ENCODE results near the gene CNR2. TPM values are rescaled to one million over a fixed set of nuclear protein-coding genes. Genes with fewer than 3 reads are reported as not detected.

The CNR2 gene
- 1 to 10 TPM in 2 of 4 donors, not detected in 2; 1.6 to 3.4 TPM for total RNA-seq

DNA sequence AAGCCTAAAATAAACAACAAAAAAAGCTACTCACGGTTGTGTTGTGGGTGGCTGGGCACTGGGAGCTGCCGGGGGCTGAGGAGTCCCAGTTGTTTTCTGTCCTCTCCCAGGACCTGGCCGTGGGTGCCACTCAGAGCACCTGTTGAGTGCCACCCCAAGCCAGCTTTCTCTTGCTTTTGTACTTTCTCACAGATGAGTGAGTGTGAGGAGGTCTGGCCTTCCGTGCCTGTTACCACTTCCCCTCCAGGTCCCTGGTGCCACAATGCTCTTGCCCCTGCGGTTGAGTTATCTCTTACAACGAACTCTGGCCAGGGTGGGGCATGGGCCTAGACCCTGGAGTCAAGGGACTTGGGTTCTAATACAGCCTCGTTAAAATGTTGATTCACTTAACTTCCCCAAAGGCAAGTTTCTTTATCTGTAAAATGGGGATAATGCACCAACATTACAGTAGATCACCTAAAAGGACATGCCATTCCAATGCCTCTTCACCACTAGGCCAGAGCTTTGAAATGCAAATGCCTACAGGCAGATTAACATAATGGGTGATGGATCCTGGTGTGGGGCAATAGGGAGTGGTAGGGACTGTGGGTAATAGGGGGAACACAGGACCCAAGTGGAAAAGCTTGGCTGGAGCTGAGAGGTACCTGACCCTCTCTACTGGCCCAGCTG, at the start of gene CNR2:
Gene CNR2 (minus strand): TSS at position 151 of the 669 bp plus-strand sequence. CDS start 37,745 bp downstream, outside the sequence.
- no peak within 1 kb of the TSS for H3K27ac ChIP-seq
- intact Hi-C loops (cut with DNase I; ENCODE audit: low total_unique reads) (no loop called here), in situ Hi-C loops (cut with MboI; ENCODE audit: low pct_ligation_motif_present in 1 of 4, low pct_unique_long_range_greater_than_20kb in 1 of 4, low sequenced_read_pairs in 3 of 4) (loop anchor here in 2 of 4 donors (10.0 to 25.0 kb wide), 2 partner anchors 101 to 139 kb away; partner anchors contain the start of genes GALE (in 1 of the 2) and PITHD1 (in 1 of the 2))
- peaks cover 0 to 26% (median 4%) of the 10 kb centered on the region in 4 donors for H3K4me1 ChIP-seq
- 38 to 49% methylated on average over 3 to 7 of the region's 7 CpGs for WGBS, 2 donors (ENCODE audit: low coverage in 1 of 2)
- TF ChIP-seq POLR2AphosphoS5 (IDR thresholded peaks at IDR 0.05) = peak in 1 of 3 donors; percentile 9
- TF ChIP-seq EP300 (IDR thresholded peaks at IDR 0.05; ENCODE audit: low read depth) = no peak
- TF ChIP-seq POLR2A (IDR thresholded peaks at IDR 0.05) = peak; percentile 48
- TF ChIP-seq, protein P1, sequence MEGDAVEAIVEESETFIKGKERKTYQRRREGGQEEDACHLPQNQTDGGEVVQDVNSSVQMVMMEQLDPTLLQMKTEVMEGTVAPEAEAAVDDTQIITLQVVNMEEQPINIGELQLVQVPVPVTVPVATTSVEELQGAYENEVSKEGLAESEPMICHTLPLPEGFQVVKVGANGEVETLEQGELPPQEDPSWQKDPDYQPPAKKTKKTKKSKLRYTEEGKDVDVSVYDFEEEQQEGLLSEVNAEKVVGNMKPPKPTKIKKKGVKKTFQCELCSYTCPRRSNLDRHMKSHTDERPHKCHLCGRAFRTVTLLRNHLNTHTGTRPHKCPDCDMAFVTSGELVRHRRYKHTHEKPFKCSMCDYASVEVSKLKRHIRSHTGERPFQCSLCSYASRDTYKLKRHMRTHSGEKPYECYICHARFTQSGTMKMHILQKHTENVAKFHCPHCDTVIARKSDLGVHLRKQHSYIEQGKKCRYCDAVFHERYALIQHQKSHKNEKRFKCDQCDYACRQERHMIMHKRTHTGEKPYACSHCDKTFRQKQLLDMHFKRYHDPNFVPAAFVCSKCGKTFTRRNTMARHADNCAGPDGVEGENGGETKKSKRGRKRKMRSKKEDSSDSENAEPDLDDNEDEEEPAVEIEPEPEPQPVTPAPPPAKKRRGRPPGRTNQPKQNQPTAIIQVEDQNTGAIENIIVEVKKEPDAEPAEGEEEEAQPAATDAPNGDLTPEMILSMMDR (IDR thresholded peaks at IDR 0.05) = no peak
- no peaks in the 10 kb centered on the region for H3K9me3 ChIP-seq
- H3K27me3 ChIP-seq = no peaks in the 10 kb centered on the region
- DNase-seq = peak; percentile 26
- H3K36me3 ChIP-seq = no peaks in the 10 kb centered on the region
- no peak within 1 kb of the TSS for H3K4me3 ChIP-seq

DNA sequence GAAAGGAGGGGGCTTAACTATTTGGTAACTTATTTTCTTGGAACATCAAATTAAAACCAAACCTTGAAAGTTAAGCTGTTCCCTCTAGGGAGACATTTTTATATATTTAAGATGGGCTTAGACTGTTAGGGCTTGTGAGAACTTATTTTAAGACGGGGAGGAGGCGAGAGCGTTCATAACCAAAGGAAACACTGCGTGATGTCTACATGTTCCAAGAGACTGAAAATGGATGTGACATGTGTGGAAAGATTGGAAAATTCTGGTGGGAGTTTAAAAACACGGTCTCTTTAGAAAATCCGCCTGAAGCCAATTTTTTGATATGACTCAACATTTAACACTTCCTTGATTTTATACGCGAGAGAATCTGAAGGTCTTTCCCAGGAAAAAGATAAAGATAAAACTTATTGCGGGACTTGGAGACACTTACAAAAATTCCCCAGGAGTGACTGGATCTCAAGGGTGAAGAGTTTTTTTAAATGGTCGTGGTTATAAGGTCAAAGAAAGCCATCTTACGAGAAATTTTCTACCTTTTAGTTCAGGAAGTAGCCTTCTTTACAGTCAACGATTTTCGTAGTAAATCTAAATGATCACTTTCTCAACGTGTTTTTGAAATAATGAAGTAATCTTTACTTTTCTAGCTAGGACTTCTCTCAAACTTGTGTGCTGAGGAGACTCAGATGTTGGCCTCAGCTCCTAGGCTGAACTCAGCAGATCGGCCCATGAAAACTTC, 47.3 kb upstream of the CNR2 start:
- Histone ChIP-seq H3K9me3 (no peaks in the 10 kb centered on the region), H3K36me3 (peaks cover 0 to 3% (median 0%) of the 10 kb centered on the region in 4 donors), H3K27me3 (no peaks in the 10 kb centered on the region), H3K4me1 (peaks cover 23 to 62% (median 36%) of the 10 kb centered on the region in 4 donors), H3K4me3 (peak overlapping the region; percentile 37 to 89 (median 78)), H3K27ac (peak overlapping the region; percentile 96 to 99 (median 98))
- DNase-seq = no peak
- 0 to 1% methylated on average over 15 of the region's 15 CpGs for WGBS, 2 donors (ENCODE audit: low coverage in 1 of 2)
- TF ChIP-seq, protein P1 (IDR thresholded peaks at IDR 0.05) = no peak
- TF ChIP-seq POLR2A (IDR thresholded peaks at IDR 0.05) (no peak), POLR2AphosphoS5 (IDR thresholded peaks at IDR 0.05) (no peak), EP300 (IDR thresholded peaks at IDR 0.05; ENCODE audit: low read depth) (no peak)
- in situ Hi-C loops (cut with MboI; ENCODE audit: low pct_ligation_motif_present in 1 of 4, low pct_unique_long_range_greater_than_20kb in 1 of 4, low sequenced_read_pairs in 3 of 4) (no loop called here), intact Hi-C loops (cut with DNase I; ENCODE audit: low total_unique reads) (no loop called here)

DNA sequence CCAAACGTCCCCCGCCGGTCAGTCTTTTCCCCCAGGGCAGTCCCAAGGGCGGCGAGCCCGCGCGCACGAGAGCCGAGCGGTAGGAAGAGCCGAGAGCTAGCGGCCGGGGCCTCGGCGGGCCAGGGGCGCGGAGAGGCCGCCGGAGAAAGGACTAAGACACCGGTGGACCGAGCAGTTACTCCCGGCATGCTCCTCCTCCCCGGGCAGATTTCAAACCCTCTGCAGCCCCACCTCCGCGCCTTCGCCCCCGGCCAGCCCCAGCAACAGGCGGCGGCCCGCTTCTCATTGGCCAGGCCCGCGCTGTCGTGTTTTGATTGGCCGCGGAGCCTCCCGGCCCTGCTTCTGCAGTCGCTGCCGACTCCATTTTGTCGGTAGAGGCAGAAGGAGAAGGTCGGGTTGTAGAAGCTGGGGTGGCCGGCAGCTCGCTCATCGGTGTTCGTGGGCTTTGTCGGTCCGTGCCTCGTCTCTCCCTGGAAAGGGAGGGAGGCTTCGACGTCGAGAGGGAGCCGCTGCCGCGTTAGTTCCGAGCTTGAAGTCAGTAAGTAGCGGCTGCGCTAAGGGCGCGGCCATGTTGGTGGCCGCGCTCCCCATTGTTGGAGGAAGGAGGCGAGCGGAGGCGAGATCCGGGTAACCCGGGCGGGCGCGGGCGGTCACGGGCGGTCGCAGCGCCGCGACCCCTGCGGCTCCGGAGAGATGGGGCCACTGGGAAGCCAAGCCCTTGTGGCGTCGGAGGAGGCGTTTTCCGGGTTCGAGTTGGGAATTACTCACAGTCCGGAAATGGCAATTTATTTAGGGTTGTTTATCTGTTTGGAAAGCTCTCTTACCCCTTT, 46.5 kb upstream of the CNR2 start, which contains the start of gene PNRC2:
Gene PNRC2 (plus strand): TSS at position 368 of the 830 bp plus-strand sequence. CDS start 1,630 bp downstream, outside the sequence.
- Histone ChIP-seq H3K27ac (peak within 1 kb of the TSS; percentile 96 to 99 (median 98)), H3K27me3 (no peaks in the 10 kb centered on the region), H3K4me3 (peak within 1 kb of the TSS; percentile 49 to 89 (median 78)), H3K4me1 (peaks cover 16 to 56% (median 32%) of the 10 kb centered on the region in 4 donors), H3K36me3 (peaks cover 0 to 3% (median 0%) of the 10 kb centered on the region in 4 donors), H3K9me3 (no peaks in the 10 kb centered on the region)
- no peak for TF ChIP-seq EP300 (IDR thresholded peaks at IDR 0.05; ENCODE audit: low read depth)
- peak; percentile 95 to 98 (median 96) for TF ChIP-seq POLR2AphosphoS5 (IDR thresholded peaks at IDR 0.05)
- TF ChIP-seq, protein P1 (IDR thresholded peaks at IDR 0.05) = peak in 1 of 5 experiments; percentile 10
- TF ChIP-seq POLR2A (IDR thresholded peaks at IDR 0.05) = peak; percentile 96
- peak; percentile 98 for DNase-seq
- WGBS, 2 donors (ENCODE audit: low coverage in 1 of 2) = 0 to 5% methylated on average over 3 to 49 of the region's 84 CpGs
- intact Hi-C loops (cut with DNase I; ENCODE audit: low total_unique reads) = loop anchor here (5.0 kb wide), 1 partner anchor 63 kb away; no protein-coding TSS in a partner anchor
- in situ Hi-C loops (cut with MboI; ENCODE audit: low pct_ligation_motif_present in 1 of 4, low pct_unique_long_range_greater_than_20kb in 1 of 4, low sequenced_read_pairs in 3 of 4) = no loop called here

Data from transverse colon (tissue), 4 donors.